ENCODE results near the gene RBFOX2. TPM values are rescaled to one million over a fixed set of nuclear protein-coding genes. Genes with fewer than 3 reads are reported as not detected.

RBFOX2 gene
- total and polyA plus RNA-seq, 2 of the 13 experiments (the other 11 are each of a cell fraction or from before 2014, with no cell fraction given) = 37.3 to 40.4 TPM

DNA sequence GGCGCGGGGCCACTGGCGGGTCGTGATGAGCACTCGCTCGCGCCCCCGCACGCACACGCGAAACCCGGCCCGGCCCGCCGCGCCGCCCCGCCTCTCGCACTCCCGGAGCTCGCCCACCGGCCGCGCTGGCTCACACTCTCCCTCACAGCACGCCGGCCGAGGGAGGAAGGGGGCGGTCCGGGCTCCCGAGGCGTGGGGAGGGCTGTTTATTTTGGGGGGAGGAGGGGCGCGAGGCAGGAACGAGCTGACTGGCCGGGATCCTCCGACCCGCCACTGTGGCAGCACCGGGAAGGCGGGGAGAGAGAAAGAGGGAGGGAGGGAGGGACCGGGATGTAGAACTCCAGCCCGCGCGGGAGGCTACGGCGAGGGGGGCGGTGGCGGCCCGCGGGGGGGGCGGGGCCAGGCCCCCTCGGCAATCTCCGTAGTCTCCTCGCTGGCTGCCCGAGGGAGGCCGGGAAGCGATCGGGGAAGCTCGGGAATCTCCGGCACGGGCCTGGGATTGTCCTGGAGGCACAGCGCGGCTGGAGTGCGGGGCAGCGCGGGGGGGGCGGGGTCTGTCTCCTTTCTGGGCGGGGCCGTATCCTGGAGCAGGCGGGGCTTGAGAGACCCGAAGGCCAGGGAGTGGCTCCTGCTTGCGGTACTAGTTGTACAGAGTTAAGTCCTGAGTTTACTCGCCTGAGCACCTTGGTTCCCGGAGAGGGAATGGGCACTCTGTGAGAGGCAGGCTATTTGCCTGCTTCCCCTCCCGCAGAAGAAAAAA is at the start of gene RBFOX2 (continued):
- TF ChIP-seq CBFB (CRISPR knock-in tag; IDR thresholded peaks at IDR 0.05) = no peak
- TF ChIP-seq FOXA3 (CRISPR knock-in tag; IDR thresholded peaks at IDR 0.05) = peak; percentile 93
- TF ChIP-seq ZFP36L2 (CRISPR knock-in tag; IDR thresholded peaks at IDR 0.05) = no peak
- TF ChIP-seq, protein P1, sequence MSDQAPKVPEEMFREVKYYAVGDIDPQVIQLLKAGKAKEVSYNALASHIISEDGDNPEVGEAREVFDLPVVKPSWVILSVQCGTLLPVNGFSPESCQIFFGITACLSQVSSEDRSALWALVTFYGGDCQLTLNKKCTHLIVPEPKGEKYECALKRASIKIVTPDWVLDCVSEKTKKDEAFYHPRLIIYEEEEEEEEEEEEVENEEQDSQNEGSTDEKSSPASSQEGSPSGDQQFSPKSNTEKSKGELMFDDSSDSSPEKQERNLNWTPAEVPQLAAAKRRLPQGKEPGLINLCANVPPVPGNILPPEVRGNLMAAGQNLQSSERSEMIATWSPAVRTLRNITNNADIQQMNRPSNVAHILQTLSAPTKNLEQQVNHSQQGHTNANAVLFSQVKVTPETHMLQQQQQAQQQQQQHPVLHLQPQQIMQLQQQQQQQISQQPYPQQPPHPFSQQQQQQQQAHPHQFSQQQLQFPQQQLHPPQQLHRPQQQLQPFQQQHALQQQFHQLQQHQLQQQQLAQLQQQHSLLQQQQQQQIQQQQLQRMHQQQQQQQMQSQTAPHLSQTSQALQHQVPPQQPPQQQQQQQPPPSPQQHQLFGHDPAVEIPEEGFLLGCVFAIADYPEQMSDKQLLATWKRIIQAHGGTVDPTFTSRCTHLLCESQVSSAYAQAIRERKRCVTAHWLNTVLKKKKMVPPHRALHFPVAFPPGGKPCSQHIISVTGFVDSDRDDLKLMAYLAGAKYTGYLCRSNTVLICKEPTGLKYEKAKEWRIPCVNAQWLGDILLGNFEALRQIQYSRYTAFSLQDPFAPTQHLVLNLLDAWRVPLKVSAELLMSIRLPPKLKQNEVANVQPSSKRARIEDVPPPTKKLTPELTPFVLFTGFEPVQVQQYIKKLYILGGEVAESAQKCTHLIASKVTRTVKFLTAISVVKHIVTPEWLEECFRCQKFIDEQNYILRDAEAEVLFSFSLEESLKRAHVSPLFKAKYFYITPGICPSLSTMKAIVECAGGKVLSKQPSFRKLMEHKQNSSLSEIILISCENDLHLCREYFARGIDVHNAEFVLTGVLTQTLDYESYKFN (CRISPR knock-in tag; conservative IDR thresholded peaks at IDR 0.05) = peak; percentile 34; the same call in 1 of the 2 replicates
- TF ChIP-seq, protein P2, sequence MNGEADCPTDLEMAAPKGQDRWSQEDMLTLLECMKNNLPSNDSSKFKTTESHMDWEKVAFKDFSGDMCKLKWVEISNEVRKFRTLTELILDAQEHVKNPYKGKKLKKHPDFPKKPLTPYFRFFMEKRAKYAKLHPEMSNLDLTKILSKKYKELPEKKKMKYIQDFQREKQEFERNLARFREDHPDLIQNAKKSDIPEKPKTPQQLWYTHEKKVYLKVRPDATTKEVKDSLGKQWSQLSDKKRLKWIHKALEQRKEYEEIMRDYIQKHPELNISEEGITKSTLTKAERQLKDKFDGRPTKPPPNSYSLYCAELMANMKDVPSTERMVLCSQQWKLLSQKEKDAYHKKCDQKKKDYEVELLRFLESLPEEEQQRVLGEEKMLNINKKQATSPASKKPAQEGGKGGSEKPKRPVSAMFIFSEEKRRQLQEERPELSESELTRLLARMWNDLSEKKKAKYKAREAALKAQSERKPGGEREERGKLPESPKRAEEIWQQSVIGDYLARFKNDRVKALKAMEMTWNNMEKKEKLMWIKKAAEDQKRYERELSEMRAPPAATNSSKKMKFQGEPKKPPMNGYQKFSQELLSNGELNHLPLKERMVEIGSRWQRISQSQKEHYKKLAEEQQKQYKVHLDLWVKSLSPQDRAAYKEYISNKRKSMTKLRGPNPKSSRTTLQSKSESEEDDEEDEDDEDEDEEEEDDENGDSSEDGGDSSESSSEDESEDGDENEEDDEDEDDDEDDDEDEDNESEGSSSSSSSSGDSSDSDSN (CRISPR knock-in tag; IDR thresholded peaks at IDR 0.05) = 0 out of 2 replicates have a peak, but pooled peaks have one; percentile 32
- no peak for TF ChIP-seq ZNF552 (CRISPR knock-in tag; IDR thresholded peaks at IDR 0.05; ENCODE audit: borderline replicate concordance)
- TF ChIP-seq ZC3H13 (CRISPR knock-in tag; IDR thresholded peaks at IDR 0.05) = no peak
- TF ChIP-seq ELF4 (CRISPR knock-in tag; IDR thresholded peaks at IDR 0.05; ENCODE audit: borderline replicate concordance) = no peak
- TF ChIP-seq, protein P3, sequence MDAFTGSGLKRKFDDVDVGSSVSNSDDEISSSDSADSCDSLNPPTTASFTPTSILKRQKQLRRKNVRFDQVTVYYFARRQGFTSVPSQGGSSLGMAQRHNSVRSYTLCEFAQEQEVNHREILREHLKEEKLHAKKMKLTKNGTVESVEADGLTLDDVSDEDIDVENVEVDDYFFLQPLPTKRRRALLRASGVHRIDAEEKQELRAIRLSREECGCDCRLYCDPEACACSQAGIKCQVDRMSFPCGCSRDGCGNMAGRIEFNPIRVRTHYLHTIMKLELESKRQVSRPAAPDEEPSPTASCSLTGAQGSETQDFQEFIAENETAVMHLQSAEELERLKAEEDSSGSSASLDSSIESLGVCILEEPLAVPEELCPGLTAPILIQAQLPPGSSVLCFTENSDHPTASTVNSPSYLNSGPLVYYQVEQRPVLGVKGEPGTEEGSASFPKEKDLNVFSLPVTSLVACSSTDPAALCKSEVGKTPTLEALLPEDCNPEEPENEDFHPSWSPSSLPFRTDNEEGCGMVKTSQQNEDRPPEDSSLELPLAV (CRISPR knock-in tag; conservative IDR thresholded peaks at IDR 0.05; ENCODE audit: low read depth) = no peak
- no peak for TF ChIP-seq EEA1 (CRISPR knock-in tag; IDR thresholded peaks at IDR 0.05; ENCODE audit: borderline replicate concordance)
- no peak for TF ChIP-seq GZF1 (CRISPR knock-in tag; IDR thresholded peaks at IDR 0.05)
- TF ChIP-seq, protein P4, sequence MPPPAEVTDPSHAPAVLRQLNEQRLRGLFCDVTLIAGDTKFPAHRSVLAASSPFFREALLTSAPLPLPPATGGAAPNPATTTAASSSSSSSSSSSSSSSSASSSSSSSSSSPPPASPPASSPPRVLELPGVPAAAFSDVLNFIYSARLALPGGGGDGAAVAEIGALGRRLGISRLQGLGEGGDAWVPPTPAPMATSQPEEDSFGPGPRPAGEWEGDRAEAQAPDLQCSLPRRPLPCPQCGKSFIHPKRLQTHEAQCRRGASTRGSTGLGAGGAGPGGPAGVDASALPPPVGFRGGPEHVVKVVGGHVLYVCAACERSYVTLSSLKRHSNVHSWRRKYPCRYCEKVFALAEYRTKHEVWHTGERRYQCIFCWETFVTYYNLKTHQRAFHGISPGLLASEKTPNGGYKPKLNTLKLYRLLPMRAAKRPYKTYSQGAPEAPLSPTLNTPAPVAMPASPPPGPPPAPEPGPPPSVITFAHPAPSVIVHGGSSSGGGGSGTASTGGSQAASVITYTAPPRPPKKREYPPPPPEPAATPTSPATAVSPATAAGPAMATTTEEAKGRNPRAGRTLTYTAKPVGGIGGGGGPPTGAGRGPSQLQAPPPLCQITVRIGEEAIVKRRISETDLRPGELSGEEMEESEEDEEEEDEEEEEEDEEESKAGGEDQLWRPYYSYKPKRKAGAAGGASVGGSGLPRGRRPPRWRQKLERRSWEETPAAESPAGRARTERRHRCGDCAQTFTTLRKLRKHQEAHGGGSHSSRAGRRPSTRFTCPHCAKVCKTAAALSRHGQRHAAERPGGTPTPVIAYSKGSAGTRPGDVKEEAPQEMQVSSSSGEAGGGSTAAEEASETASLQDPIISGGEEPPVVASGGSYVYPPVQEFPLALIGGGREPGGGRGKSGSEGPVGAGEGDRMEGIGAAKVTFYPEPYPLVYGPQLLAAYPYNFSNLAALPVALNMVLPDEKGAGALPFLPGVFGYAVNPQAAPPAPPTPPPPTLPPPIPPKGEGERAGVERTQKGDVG (CRISPR knock-in tag; IDR thresholded peaks at IDR 0.05; ENCODE audit: borderline replicate concordance) = no peak
- TF ChIP-seq, protein P5, sequence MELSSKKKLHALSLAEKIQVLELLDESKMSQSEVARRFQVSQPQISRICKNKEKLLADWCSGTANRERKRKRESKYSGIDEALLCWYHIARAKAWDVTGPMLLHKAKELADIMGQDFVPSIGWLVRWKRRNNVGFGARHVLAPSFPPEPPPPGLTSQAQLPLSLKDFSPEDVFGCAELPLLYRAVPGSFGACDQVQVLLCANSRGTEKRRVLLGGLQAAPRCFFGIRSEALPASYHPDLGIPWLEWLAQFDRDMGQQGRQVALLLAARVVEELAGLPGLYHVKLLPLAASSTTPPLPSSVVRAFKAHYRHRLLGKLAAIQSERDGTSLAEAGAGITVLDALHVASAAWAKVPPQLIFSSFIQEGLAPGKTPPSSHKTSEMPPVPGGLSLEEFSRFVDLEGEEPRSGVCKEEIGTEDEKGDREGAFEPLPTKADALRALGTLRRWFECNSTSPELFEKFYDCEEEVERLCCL (CRISPR knock-in tag; IDR thresholded peaks at IDR 0.05; ENCODE audit: borderline replicate concordance) = no peak
